Loucy (cell line): ENCODE data around the gene FOXP1.

Experiments used
- H2AFZ ChIP-seq: fragments of 200-600 bp; sonication (generic); 2 replicates; pipeline ENCODE4 v1.6.0; 2016; ENCODE audit warnings: antibody characterized with exemption, mild to moderate bottlenecking, low read length, moderate library complexity
- H3F3A ChIP-seq: fragments of 200-600 bp; 2 replicates; pipeline ENCODE4 v1.6.0; 2016; ENCODE audit warnings: antibody characterized with exemption, low read depth, mild to moderate bottlenecking
- H3K27me3 ChIP-seq: fragments of 200-600 bp; sonication (generic); 2 replicates; pipeline ENCODE4 v1.6.1; 2014; ENCODE audit warnings: low read length, mild to moderate bottlenecking; ENCODE audit not compliant: insufficient read depth, poor library complexity, severe bottlenecking
- H3K36me3 ChIP-seq: fragments of 200-600 bp; sonication (generic); 2 replicates; pipeline ENCODE4 v1.6.1; 2016; ENCODE audit warnings: low read length; ENCODE audit not compliant: insufficient read depth
- H3K4me1 ChIP-seq: fragments of 200-600 bp; sonication (generic); 2 replicates; pipeline ENCODE4 v1.5.1; 2014; ENCODE audit warnings: low read length, mild to moderate bottlenecking; ENCODE audit not compliant: insufficient read depth, poor library complexity, severe bottlenecking
- H3K4me2 ChIP-seq: fragments of 200-600 bp; sonication (generic); 2 replicates; pipeline ENCODE4 v1.6.0; 2014; ENCODE audit warnings: antibody characterized with exemption, low read length, low read depth, mild to moderate bottlenecking; ENCODE audit not compliant: poor library complexity, severe bottlenecking
- H3K4me3 ChIP-seq: fragments of 200-600 bp; sonication (generic); 2 replicates; pipeline ENCODE4 v1.5.1; 2014; ENCODE audit warnings: low read length, mild to moderate bottlenecking, mixed read lengths; ENCODE audit not compliant: poor library complexity, severe bottlenecking
- H3K79me2 ChIP-seq: fragments of 200-600 bp; sonication (generic); 2 replicates; pipeline ENCODE4 v1.6.1; 2014; ENCODE audit warnings: low read length; ENCODE audit not compliant: insufficient read depth
- H3K9ac ChIP-seq: fragments of 200-600 bp; sonication (generic); 2 replicates; pipeline ENCODE4 v1.6.0; 2014; ENCODE audit warnings: mild to moderate bottlenecking, low read depth, low read length, moderate library complexity; ENCODE audit not compliant: poor library complexity, severe bottlenecking
- H3K9me2 ChIP-seq: fragments of 200-600 bp; sonication (generic); replicated peaks from 2 replicates; pipeline ENCODE4 v1.6.1; 2016; ENCODE audit warnings: low read depth, low read length, mixed read lengths
- H3K9me3 ChIP-seq: fragments of 200-600 bp; sonication (generic); 2 replicates; pipeline ENCODE4 v1.6.1; 2014; ENCODE audit warnings: mild to moderate bottlenecking, antibody characterized with exemption, low read length, low read depth; ENCODE audit not compliant: insufficient read depth
- H4K20me1 ChIP-seq: fragments of 200-600 bp; sonication (generic); 2 replicates; pipeline ENCODE4 v1.6.0; 2014; ENCODE audit warnings: antibody characterized with exemption, low read length, mild to moderate bottlenecking; ENCODE audit not compliant: insufficient read depth, poor library complexity, severe bottlenecking
- CTCF ChIP-seq: fragments of 200-600 bp; sonication (generic); conservative IDR thresholded peaks from 2 replicates; pipeline ENCODE4 v1.5.1; 2014; ENCODE audit warnings: mild to moderate bottlenecking, antibody characterized with exemption, low read length
- EZH2phosphoT487 ChIP-seq: fragments of 200-600 bp; IDR thresholded peaks from 2 replicates; pipeline ENCODE4 v1.6.1; 2018; ENCODE audit warnings: antibody characterized with exemption, mild to moderate bottlenecking, moderate library complexity, borderline replicate concordance

FOXP1 gene

GRCh38 chr3:71330505-71330904, 253.0 kb downstream of the FOXP1 start:
- 0 out of 2 replicates have a peak, but pooled peaks cover 3% of the 10 kb centered on the region for H3K79me2 ChIP-seq
- peaks cover 10% of the 10 kb centered on the region; the same call in 1 of the 2 replicates for H3K36me3 ChIP-seq
- no peak overlapping the region for H3K4me3 ChIP-seq
- no peak overlapping the region for H3K4me2 ChIP-seq
- no peaks in the 10 kb centered on the region for H3K9me3 ChIP-seq
- no peaks in the 10 kb centered on the region for H3F3A ChIP-seq
- no peaks in the 10 kb centered on the region for H3K4me1 ChIP-seq
- H3K27me3 ChIP-seq: no peaks in the 10 kb centered on the region
- no peak overlapping the region for H2AFZ ChIP-seq
- TF ChIP-seq CTCF: no peak
- no peak for TF ChIP-seq EZH2phosphoT487
- H3K9me2 ChIP-seq: no peaks in the 10 kb centered on the region
- H3K9ac ChIP-seq: no peak overlapping the region
- H4K20me1 ChIP-seq: no peaks in the 10 kb centered on the region

GRCh38 chr3:71329817-71330216, 253.7 kb downstream of the FOXP1 start:
- H3F3A ChIP-seq: no peaks in the 10 kb centered on the region
- H3K79me2 ChIP-seq: 0 out of 2 replicates have a peak, but pooled peaks cover 3% of the 10 kb centered on the region
- no peak overlapping the region for H3K4me3 ChIP-seq
- peaks cover 10% of the 10 kb centered on the region; the same call in 1 of the 2 replicates for H3K36me3 ChIP-seq
- H3K9me3 ChIP-seq: no peaks in the 10 kb centered on the region
- H3K4me2 ChIP-seq: no peak overlapping the region
- H3K9me2 ChIP-seq: no peaks in the 10 kb centered on the region
- H4K20me1 ChIP-seq: no peaks in the 10 kb centered on the region
- H3K4me1 ChIP-seq: no peaks in the 10 kb centered on the region
- H2AFZ ChIP-seq: no peak overlapping the region
- no peak overlapping the region for H3K9ac ChIP-seq
- no peaks in the 10 kb centered on the region for H3K27me3 ChIP-seq
- TF ChIP-seq CTCF (no peak), EZH2phosphoT487 (no peak)

- no peaks in the 10 kb centered on the region for H3K4me1 ChIP-seq
- no peak overlapping the region for H3K4me2 ChIP-seq
- H3K79me2 ChIP-seq: 0 out of 2 replicates have a peak, but pooled peaks cover 3% of the 10 kb centered on the region
- no peaks in the 10 kb centered on the region for H3K27me3 ChIP-seq
- peaks cover 10% of the 10 kb centered on the region; the same call in 1 of the 2 replicates for H3K36me3 ChIP-seq
- no peaks in the 10 kb centered on the region for H3F3A ChIP-seq
- no peak overlapping the region for H3K4me3 ChIP-seq
- no peak overlapping the region for H3K9ac ChIP-seq
- TF ChIP-seq CTCF: no peak
- TF ChIP-seq EZH2phosphoT487: no peak
- no peaks in the 10 kb centered on the region for H4K20me1 ChIP-seq
- H2AFZ ChIP-seq: no peak overlapping the region
- no peaks in the 10 kb centered on the region for H3K9me3 ChIP-seq
- H3K9me2 ChIP-seq: no peaks in the 10 kb centered on the region
These were observed 254.6 kb downstream of the FOXP1 start for GRCh38 chr3:71328926-71329325.
